ENCODE results near the gene BMPR1A.
A peak's percentile ranks its signal among the peaks of the same experiment; 100 is the strongest.

BMPR1A gene

GRCh38 chr10:86755740-86756510 lies 494 bp upstream of the BMPR1A start:
- ChIA-PET CTCF (interaction anchor here (0.7 kb wide), 1 partner anchor 43 kb away, joined by 3 read pairs; no protein-coding TSS in a partner anchor), POLR2A (ENCODE audit: low non-redundant PET) (interaction anchor here (0.7 to 1.3 kb wide), 6 partner anchors 15 to 205 kb away, joined by 3 to 5 read pairs (median 4); no protein-coding TSS in a partner anchor)
- peak overlapping the region; percentile 91 for H3K27ac ChIP-seq
- peak; percentile 93 for DNase-seq (ENCODE audit: low spot score)
- no peak for TF ChIP-seq CTCF (conservative IDR thresholded peaks at IDR 0.05; ENCODE audit: low read depth)

- peak; percentile 26; the same call in 1 of the 2 replicates for TF ChIP-seq CTCF (conservative IDR thresholded peaks at IDR 0.05; ENCODE audit: low read depth)
- peak; percentile 41 for DNase-seq (ENCODE audit: low spot score)
- ChIA-PET POLR2A (ENCODE audit: low non-redundant PET) (interaction anchor here (0.9 to 1.1 kb wide), 3 partner anchors 142 to 211 kb away, joined by 3 to 4 read pairs (median 4); partner anchors contain the start of gene ADIRF), CTCF (interaction anchor here (0.6 to 1.1 kb wide), 4 partner anchors 13 to 311 kb away, joined by 3 to 5 read pairs (median 4); no protein-coding TSS in a partner anchor)
- H3K27ac ChIP-seq: peak overlapping the region; percentile 91
These were observed 924 bp downstream of the BMPR1A start for GRCh38 chr10:86757113-86757972.

- ChIA-PET CTCF (no interaction called here), POLR2A (ENCODE audit: low non-redundant PET) (interaction anchor here (0.9 kb wide), 1 partner anchor 210 kb away, joined by 4 read pairs; the partner anchor contains the start of gene ADIRF)
- no peak overlapping the region for H3K27ac ChIP-seq
These were observed 2.0 kb downstream of the BMPR1A start for GRCh38 chr10:86758189-86759072.

GRCh38 chr10:86759073-86759672 lies 2.8 kb downstream of the BMPR1A start:
- DNase-seq (ENCODE audit: low spot score): no peak

More at GRCh38 chr10:86758189-86759072, 2.0 kb downstream of the BMPR1A start:
- no peak for TF ChIP-seq CTCF (conservative IDR thresholded peaks at IDR 0.05; ENCODE audit: low read depth)
- peak; percentile 33 for DNase-seq (ENCODE audit: low spot score)

GRCh38 chr10:86763404-86763803 lies 7.0 kb downstream of the BMPR1A start:
- no peak for TF ChIP-seq CTCF (conservative IDR thresholded peaks at IDR 0.05; ENCODE audit: low read depth)
- ChIA-PET CTCF (no interaction called here), POLR2A (ENCODE audit: low non-redundant PET) (no interaction called here)
- no peak for DNase-seq (ENCODE audit: low spot score)
- H3K27ac ChIP-seq: no peak overlapping the region

More at GRCh38 chr10:86759073-86759672, 2.8 kb downstream of the BMPR1A start:
- TF ChIP-seq CTCF (conservative IDR thresholded peaks at IDR 0.05; ENCODE audit: low read depth): no peak
- ChIA-PET POLR2A (ENCODE audit: low non-redundant PET) (no interaction called here), CTCF (no interaction called here)
- no peak overlapping the region for H3K27ac ChIP-seq

Data from RWPE1 (cell line).